GM12874 (cell line): ENCODE data around the gene TTN.

Source experiments
- TF ChIP-seq, protein P1 (sequence below): IDR thresholded peaks from 2 replicates; pipeline ENCODE4 v1.5.1; 2011; ENCODE audit warnings: low read depth, mild to moderate bottlenecking, control low read depth, low read length, moderate library complexity; ENCODE audit not compliant: insufficient read depth

The TTN gene

DNA sequence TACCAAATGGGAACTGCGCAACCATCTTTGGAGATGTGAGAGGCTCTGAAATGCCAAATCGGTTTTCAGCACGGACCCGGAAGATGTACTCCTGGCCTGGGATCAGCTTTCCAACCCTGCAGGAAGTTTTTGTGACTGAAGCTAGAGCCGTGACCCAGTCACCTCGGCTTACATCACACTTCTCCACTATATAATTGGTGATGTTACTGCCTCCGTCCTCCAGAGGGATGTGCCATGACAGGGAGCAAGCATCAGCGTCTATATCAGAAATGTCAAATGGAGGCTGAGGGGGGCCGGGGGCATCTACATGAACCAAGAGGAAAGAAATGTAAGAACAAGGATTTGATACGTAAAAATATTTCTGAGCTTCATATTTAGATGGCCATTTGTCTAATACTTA lies 222.6 kb downstream of the TTN start:
- TF ChIP-seq, protein P1, sequence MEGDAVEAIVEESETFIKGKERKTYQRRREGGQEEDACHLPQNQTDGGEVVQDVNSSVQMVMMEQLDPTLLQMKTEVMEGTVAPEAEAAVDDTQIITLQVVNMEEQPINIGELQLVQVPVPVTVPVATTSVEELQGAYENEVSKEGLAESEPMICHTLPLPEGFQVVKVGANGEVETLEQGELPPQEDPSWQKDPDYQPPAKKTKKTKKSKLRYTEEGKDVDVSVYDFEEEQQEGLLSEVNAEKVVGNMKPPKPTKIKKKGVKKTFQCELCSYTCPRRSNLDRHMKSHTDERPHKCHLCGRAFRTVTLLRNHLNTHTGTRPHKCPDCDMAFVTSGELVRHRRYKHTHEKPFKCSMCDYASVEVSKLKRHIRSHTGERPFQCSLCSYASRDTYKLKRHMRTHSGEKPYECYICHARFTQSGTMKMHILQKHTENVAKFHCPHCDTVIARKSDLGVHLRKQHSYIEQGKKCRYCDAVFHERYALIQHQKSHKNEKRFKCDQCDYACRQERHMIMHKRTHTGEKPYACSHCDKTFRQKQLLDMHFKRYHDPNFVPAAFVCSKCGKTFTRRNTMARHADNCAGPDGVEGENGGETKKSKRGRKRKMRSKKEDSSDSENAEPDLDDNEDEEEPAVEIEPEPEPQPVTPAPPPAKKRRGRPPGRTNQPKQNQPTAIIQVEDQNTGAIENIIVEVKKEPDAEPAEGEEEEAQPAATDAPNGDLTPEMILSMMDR, result no peak

GRCh38 chr2:178579006-178579405 lies 228.2 kb downstream of the TTN start:
- TF ChIP-seq, protein P1, result no peak

- TF ChIP-seq, protein P1, result no peak
Measured at GRCh38 chr2:178574789-178575188, 232.4 kb downstream of the TTN start.

DNA sequence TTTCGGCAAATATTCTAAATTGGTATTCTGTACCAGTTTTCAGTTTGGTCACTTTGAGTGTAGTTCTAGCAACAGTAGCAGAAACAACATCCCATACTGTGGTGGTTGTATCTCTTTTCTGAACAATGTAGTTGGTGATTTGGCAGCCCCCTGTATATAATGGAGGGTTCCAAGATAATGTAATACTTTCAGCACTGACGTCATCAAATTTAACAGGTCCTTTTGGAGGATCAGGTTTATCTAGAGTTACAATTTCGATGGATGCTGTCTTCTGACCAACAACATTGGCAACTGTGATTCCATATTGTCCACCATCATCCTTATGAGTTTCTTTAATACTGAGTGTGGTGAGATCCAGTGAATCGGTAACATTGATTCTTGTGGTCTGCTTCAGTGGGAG lies 239.0 kb downstream of the TTN start:
- TF ChIP-seq, protein P1, result no peak

DNA sequence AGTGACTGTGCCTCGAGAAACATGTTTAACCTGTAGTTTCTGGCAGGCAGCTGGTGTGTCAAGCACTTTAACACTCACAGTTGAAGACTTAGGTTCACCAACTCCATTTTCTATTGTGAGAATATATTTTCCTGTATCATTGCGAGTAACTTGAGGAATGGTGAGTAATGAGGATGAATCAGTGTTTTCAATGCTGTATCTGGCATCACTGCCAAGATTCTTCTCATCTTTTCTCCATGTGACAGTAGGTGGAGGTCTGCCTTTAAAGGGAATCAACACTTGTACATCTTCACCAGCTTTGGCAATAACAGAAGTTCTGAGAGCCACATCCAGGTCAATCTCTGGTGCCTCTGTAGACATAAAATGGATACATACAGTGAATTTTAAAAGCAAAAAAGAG lies 254.2 kb downstream of the TTN start:
- TF ChIP-seq, protein P1, result no peak

DNA sequence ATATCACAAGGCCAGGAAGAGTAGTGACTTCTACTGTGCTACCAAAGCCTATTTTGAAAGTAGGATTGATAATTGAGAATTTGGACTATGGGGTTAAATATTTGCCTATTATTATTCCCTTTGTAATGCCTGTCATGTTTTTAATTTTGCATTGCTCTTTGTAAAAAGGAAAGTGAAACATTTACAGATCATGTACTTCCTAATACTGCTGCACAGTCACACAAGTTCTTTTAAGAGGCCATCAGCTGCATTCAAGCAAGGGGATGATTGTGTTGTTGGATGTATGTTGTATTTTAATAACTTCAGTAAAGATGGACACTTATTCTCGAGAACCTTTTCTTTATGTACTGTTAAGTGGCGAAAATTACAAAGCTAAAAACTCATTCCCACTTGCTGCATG lies 256.9 kb downstream of the TTN start:
- TF ChIP-seq, protein P1, result no peak

- TF ChIP-seq, protein P1, result no peak
Measured at GRCh38 chr2:178542569-178542968, 264.7 kb downstream of the TTN start.

DNA sequence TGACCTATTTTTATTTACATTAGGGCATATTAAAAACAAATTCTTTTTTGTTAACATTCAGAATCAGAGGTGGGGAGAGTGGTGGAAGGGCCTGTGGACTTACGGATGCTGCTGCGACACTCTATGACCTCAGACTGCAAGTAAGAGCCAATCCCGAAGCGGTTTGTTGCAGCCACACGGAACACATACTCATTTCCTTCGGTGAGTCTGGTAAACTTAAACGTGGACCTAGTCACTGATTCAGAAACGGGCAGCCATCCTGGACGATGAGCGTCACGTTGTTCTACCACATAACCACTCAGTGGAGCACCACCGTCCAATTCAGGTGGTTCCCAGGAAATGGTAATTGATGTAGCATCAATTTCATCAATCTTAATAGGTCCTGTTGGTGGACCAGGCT lies 265.1 kb downstream of the TTN start:
- TF ChIP-seq, protein P1, result no peak
